IgD-negative memory B cell (primary cell): ENCODE results near the gene ERVH48-1. TPM values are rescaled to one million over a fixed set of nuclear protein-coding genes. Genes with fewer than 3 reads are reported as not detected.
A peak's percentile ranks its signal among the peaks of the same experiment; 100 is the strongest.
"Not testable (repeated sequence)": the region's sequence is repeated elsewhere in the genome, so short reads cannot be mapped to it uniquely, and the experiment has no call there.

Experiments used
- H3K27ac Mint-ChIP-seq, 3 donors: one replicate each; pipeline ENCODE4 v1.8.0; 2020 to 2022; ENCODE audit warnings: mild to moderate bottlenecking in 3 of 3, mixed read lengths in 3 of 3, moderate library complexity in 1 of 3
- H3K27me3 Mint-ChIP-seq: one replicate; pipeline ENCODE4 v1.8.0; 2021; ENCODE audit warnings: mixed read lengths
- H3K36me3 Mint-ChIP-seq: one replicate; pipeline ENCODE4 v1.8.0; 2020; ENCODE audit warnings: mild to moderate bottlenecking, mixed read lengths
- H3K4me1 Mint-ChIP-seq, 3 donors: one replicate each; pipeline ENCODE4 v1.8.0; 2020 to 2022; ENCODE audit warnings: mixed read lengths in 3 of 3, mild to moderate bottlenecking in 1 of 3
- H3K4me3 Mint-ChIP-seq, 4 donors: one replicate each; pipeline ENCODE4 v1.8.0; 2020 to 2022; ENCODE audit warnings: mild to moderate bottlenecking in 4 of 4, mixed read lengths in 4 of 4, moderate library complexity in 3 of 4
- H3K9me3 Mint-ChIP-seq, 3 donors: one replicate each; pipeline ENCODE4 v1.8.0; 2020 to 2021; ENCODE audit warnings: mixed read lengths in 3 of 3, mild to moderate bottlenecking in 1 of 3
- polyA plus RNA-seq: library from polyadenylated mRNA; unstranded; fragments of 300-500 nt; fragmentation: Illumina TruSeq; gene quantifications from one replicate; pipeline ENCODE4 v1.2.3, GENCODE V29; 2021

ERVH48-1 gene
- polyA plus RNA-seq, 1 donor from 2014 or later: not detected

DNA sequence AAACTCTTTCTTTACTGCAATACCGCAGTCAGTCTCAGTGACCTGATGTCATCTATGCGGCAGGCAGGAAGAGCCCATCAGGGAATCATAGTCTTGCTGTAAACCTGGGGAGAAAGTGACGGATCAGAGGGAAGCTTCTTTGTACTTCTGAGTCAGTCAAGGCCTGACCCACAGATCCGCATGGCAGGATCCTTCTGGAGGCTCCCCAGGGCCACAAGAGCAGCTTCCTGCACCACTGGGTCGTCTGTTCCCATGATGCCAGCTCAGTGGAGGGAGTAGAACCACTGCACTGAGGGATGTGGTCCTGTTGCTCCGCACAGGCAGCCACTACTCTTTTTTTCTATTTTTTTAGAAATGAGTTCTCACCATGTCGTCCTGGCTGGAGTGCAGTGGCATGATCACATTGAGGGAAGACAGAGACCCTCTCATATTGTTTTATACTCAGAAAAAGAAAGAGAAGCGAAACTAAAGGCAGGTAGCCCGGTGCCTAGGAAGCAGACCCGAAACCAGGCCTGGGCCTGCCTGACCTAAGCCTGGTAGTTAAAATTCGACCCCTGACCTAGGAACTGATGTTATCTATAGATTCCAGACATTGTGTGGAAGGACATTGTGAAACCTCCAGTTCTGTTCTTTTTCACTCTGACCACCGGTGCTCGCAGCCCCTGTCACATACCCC lies 6.3 kb upstream of the ERVH48-1 start:
- H3K36me3 Mint-ChIP-seq: no peaks in the 10 kb centered on the region
- H3K9me3 Mint-ChIP-seq: no peaks in the 10 kb centered on the region
- H3K4me1 Mint-ChIP-seq: peaks cover under 1 to 5% (median 4%) of the 10 kb centered on the region in 3 donors
- no peaks in the 10 kb centered on the region for H3K27me3 Mint-ChIP-seq
- H3K4me3 Mint-ChIP-seq: peak overlapping the region in 1 of 4 donors; percentile 32
- no peak overlapping the region for H3K27ac Mint-ChIP-seq

DNA sequence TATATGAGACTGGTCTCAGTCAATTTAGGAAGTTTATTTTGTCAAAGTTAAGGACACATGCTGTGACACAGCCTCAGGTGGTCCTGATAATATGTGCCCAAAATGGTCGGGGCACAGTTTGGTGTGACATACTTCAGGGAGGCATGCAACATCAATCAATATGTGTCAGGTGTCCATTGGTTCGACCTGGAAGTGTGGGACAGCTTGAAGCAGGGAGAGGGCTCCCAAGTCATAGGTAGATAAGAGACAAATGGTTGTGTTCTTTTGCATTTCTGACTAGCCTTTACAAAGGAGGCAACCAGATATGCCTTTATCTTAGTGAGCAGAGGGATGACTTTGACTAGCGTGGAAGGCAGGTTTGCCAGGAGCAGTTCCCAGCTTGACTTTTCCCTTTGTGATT lies 4.5 kb upstream of the ERVH48-1 start:
- Mint-ChIP-seq H3K4me3 (no peak overlapping the region), H3K4me1 (peaks cover 0 to 4% (median 0%) of the 10 kb centered on the region in 3 donors), H3K36me3 (no peaks in the 10 kb centered on the region), H3K27ac (no peak overlapping the region), H3K27me3 (no peaks in the 10 kb centered on the region), H3K9me3 (no peaks in the 10 kb centered on the region)

DNA sequence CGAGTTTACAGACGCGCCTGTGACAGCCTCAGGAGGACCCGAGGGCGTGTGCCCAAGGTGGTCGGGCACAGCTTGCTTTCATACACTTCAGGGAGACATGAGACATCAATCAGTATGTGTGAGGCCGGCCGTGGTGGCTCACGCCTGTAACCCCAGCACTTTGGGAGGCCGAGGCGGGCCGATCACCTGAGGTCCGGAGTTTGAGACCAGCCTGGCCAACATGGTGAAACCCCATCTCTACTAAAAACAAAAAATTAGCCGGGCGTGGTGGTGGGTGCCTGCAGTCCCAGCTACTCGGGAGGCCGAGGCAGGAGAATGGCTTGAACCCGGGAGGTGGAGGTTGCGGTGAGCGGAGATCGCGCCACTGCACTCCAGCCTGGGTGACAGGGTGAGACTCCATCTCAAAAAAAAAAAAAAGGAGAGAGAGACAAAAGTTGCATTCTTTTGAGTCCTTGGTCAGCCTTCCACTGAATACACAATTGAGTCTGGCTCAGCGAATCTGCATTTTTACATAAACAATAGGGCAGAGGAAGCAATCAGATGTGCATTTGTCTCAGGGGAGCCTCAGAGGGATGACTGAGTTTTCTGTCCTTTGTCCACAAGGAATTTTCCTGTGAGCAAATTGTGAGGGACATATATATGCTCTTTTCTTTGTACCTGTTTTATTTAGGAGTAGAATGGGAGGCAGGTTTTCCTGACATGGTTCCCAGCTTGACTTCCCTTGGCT lies 2.2 kb upstream of the ERVH48-1 start:
- not testable (repeated sequence) for H3K9me3 Mint-ChIP-seq, H3K36me3 Mint-ChIP-seq, H3K4me3 Mint-ChIP-seq, H3K27me3 Mint-ChIP-seq, H3K27ac Mint-ChIP-seq
- peaks cover 6 to 12% (median 9%) of the 10 kb centered on the region in 3 donors for H3K4me1 Mint-ChIP-seq

DNA sequence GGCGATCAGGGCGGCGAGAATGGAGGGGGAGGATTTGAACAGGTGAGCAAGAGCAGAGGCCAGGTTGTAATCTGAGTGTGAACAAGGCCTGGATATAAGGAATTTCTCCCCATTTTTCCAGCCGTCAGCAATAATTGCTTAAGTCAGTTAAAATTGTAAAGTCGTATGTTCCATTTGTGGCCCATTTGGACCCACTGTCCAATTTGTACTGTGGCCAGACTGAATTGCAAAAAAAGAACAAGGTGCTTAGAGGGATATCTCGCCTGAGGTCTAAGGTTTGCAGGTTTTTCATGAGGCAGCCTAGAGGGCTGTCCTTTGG lies 1.0 kb downstream of the ERVH48-1 start:
- Mint-ChIP-seq H3K27ac (no peak overlapping the region), H3K36me3 (no peaks in the 10 kb centered on the region), H3K4me3 (no peak overlapping the region), H3K4me1 (peaks cover 6 to 12% (median 9%) of the 10 kb centered on the region in 3 donors), H3K9me3 (no peaks in the 10 kb centered on the region), H3K27me3 (no peaks in the 10 kb centered on the region)

GRCh38 chr21:42923553-42924432 lies 1.6 kb downstream of the ERVH48-1 start:
- Mint-ChIP-seq H3K27me3 (no peaks in the 10 kb centered on the region), H3K4me1 (peaks cover 6 to 12% (median 9%) of the 10 kb centered on the region in 3 donors), H3K36me3 (no peaks in the 10 kb centered on the region), H3K4me3 (peak overlapping the region in 2 of 4 donors; percentile 11 to 81), H3K27ac (peak overlapping the region in 1 of 3 donors; percentile 65), H3K9me3 (no peaks in the 10 kb centered on the region)

DNA sequence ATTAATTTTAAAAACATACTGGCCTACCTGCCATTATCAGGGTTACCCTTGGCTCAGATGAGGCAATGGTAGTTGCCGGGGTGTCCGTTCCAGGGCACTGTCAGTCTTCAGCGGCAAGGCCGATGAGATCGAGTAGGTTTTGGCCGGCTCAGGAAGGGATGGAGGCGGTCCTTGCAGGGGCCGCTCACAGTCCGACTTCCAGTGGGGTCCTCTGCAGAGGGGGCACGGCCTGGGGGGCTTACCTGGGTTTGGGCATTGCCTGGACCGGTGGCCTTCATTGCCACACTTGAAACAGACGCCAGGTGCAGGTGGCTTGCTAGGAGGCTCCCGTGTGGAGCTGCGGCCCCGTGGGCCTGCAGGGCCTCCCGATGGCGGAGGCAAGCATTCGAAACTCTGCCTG lies 2.5 kb downstream of the ERVH48-1 start:
- Mint-ChIP-seq H3K4me3 (no peak overlapping the region), H3K4me1 (peaks cover 6 to 12% (median 9%) of the 10 kb centered on the region in 3 donors), H3K27ac (no peak overlapping the region)

DNA sequence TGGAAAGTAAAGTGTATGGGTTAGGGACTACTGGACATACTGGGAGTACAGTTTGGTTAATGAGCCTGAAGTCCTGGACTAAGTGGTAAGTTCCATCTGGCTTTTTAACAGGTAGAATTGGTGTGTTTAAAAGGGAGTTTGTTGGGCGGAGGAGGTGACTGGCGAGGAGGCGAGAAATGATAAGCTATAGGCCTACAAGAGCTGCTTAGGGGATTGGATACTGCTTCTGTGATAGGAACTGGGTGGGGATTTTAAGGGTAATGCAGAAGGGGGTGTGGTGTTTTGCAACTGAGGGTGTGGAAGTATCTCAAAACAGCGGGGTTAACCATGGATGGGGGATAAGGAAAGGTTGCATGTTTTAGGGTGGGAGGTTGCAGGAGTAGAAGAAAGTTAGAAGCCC lies 3.5 kb downstream of the ERVH48-1 start:
- Mint-ChIP-seq H3K36me3 (peaks cover 5% of the 10 kb centered on the region), H3K27ac (no peak overlapping the region), H3K4me3 (no peak overlapping the region), H3K4me1 (peaks cover 6 to 12% (median 9%) of the 10 kb centered on the region in 3 donors), H3K27me3 (no peaks in the 10 kb centered on the region), H3K9me3 (no peaks in the 10 kb centered on the region)

More for the DNA sequence above, 2.5 kb downstream of the ERVH48-1 start:
- H3K9me3 Mint-ChIP-seq: no peaks in the 10 kb centered on the region
- H3K27me3 Mint-ChIP-seq: no peaks in the 10 kb centered on the region
- H3K36me3 Mint-ChIP-seq: peaks cover 4% of the 10 kb centered on the region

DNA sequence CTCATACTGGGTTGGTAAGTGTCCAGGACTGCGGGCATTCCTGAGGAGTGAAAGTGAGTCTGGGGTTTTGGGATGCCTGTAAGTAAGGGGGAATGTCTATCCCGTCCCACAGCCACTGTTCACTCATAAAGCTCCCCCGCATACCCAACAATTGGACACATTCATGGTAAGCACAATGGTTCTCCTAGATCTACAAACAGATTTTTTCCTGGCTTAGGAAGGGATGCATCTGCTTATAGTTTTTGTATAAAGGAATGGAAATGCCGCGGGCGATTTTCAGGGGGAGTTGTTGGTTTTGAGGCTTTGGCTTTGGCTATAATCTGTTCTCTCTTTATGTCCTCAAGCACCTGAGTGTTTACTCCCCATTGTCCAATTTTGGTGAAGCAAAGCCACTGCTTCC lies 7.1 kb downstream of the ERVH48-1 start:
- Mint-ChIP-seq H3K27ac (no peak overlapping the region), H3K4me3 (no peak overlapping the region), H3K27me3 (no peaks in the 10 kb centered on the region), H3K9me3 (no peaks in the 10 kb centered on the region), H3K4me1 (peaks cover 0 to under 1% (median 0%) of the 10 kb centered on the region in 3 donors), H3K36me3 (peaks cover 5% of the 10 kb centered on the region)

DNA sequence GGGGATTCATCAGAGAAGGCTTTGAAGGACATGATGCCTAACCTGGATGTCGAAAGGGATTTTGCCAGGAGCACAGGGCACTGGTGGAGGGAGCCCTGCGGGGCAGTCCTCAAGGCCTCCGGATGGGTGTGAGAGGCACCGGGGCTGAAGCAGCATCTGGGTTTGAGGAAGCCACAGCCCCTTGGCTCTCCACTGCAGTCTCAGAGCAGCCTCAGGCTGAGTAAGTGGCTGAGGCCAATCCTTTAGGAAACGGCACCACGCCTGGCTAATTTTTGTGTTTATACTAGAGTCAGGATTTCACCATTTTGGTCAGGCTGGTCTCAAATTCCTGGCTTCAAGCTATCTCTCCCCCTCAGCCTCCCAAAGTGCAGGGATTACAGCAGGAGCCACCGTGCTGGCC lies 12.0 kb downstream of the ERVH48-1 start:
- H3K27ac Mint-ChIP-seq: no peak overlapping the region
- H3K27me3 Mint-ChIP-seq: no peaks in the 10 kb centered on the region
- H3K4me3 Mint-ChIP-seq: no peak overlapping the region
- peaks cover 0 to 2% (median 0%) of the 10 kb centered on the region in 3 donors for H3K4me1 Mint-ChIP-seq
- no peaks in the 10 kb centered on the region for H3K9me3 Mint-ChIP-seq
- H3K36me3 Mint-ChIP-seq: peaks cover 12% of the 10 kb centered on the region

DNA sequence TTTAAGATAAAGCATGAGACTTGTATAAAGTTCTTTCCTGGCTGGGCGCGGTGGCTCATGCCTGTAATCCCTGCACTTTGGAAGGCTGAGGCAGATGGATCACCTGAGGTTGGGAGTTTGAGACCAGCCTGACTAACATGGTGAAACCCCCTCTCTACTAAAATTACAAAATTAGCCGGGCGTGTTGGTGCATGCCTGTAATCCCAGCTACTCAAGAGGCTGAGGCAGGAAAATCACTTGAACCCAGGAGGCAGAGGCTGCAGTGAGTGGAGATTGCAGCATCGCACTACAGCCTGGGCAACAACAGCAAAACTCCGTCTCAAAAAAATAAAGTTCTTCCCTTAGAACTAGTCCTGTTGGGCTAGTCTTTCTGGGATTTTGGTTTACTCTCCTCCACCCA lies 13.5 kb downstream of the ERVH48-1 start:
- H3K27ac Mint-ChIP-seq, H3K27me3 Mint-ChIP-seq, H3K4me3 Mint-ChIP-seq, H3K9me3 Mint-ChIP-seq, H3K4me1 Mint-ChIP-seq, H3K36me3 Mint-ChIP-seq: not testable (repeated sequence)

DNA sequence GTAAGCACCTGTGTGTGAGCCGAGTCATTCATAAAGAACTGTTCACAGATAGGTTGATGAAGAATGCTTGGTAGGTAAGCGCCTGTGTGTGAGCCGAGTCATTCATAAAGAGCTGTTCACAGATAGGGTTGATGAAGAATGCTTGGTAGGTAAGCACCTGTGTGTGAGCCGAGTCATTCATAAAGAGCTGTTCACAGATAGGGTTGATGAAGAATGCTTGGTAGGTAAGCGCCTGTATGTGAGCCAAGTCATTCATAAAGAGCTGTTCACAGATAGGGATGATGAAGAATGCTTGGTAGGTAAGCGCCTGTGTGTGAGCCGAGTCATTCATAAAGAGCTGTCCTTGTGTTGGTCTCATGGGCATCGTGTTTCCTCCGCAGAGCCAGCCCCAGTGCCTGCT lies 16.9 kb downstream of the ERVH48-1 start:
- not testable (repeated sequence) for H3K9me3 Mint-ChIP-seq, H3K4me3 Mint-ChIP-seq, H3K27ac Mint-ChIP-seq, H3K4me1 Mint-ChIP-seq, H3K27me3 Mint-ChIP-seq
- H3K36me3 Mint-ChIP-seq: peaks cover 14% of the 10 kb centered on the region

GRCh38 chr21:42906233-42906632 lies 19.2 kb downstream of the ERVH48-1 start:
- Mint-ChIP-seq H3K36me3 (peaks cover 10% of the 10 kb centered on the region), H3K27me3 (no peaks in the 10 kb centered on the region), H3K9me3 (no peaks in the 10 kb centered on the region), H3K4me3 (no peak overlapping the region), H3K4me1 (no peaks in the 10 kb centered on the region), H3K27ac (no peak overlapping the region)

- H3K36me3 Mint-ChIP-seq: peaks cover 9% of the 10 kb centered on the region
- no peak overlapping the region for H3K27ac Mint-ChIP-seq
- H3K4me1 Mint-ChIP-seq: no peaks in the 10 kb centered on the region
- H3K9me3 Mint-ChIP-seq: no peaks in the 10 kb centered on the region
- no peaks in the 10 kb centered on the region for H3K27me3 Mint-ChIP-seq
- no peak overlapping the region for H3K4me3 Mint-ChIP-seq
Observed at GRCh38 chr21:42905195-42905594, 20.2 kb downstream of the ERVH48-1 start.

GRCh38 chr21:42903817-42904216 lies 21.6 kb downstream of the ERVH48-1 start:
- no peaks in the 10 kb centered on the region for H3K27me3 Mint-ChIP-seq
- H3K9me3 Mint-ChIP-seq: no peaks in the 10 kb centered on the region
- peaks cover 6% of the 10 kb centered on the region for H3K36me3 Mint-ChIP-seq
- H3K4me3 Mint-ChIP-seq: no peak overlapping the region
- peaks cover 0 to 2% (median under 1%) of the 10 kb centered on the region in 3 donors for H3K4me1 Mint-ChIP-seq
- no peak overlapping the region for H3K27ac Mint-ChIP-seq

GRCh38 chr21:42900446-42900845 lies 25.0 kb downstream of the ERVH48-1 start:
- Mint-ChIP-seq H3K27me3 (no peaks in the 10 kb centered on the region), H3K4me1 (peaks cover 5 to 8% (median 5%) of the 10 kb centered on the region in 3 donors), H3K27ac (peak overlapping the region in 1 of 3 donors; percentile 80), H3K4me3 (no peak overlapping the region), H3K9me3 (no peaks in the 10 kb centered on the region), H3K36me3 (peaks cover 4% of the 10 kb centered on the region)
